Skeletal muscle tissue (tissue), 4 donors: Measurements from ENCODE around the gene RCBTB1. TPM values are rescaled to one million over a fixed set of nuclear protein-coding genes. Genes with fewer than 3 reads are reported as not detected.

ENCODE experiments used
- H3K27ac ChIP-seq: one replicate; pipeline ENCODE4 v1.7.0; 2013; ENCODE audit warnings: mild to moderate bottlenecking, low read depth, low read length, inconsistent platforms
- H3K27me3 ChIP-seq, 3 donors: one replicate each; pipeline ENCODE4 v1.7.0; 2013; ENCODE audit warnings: low read length in 3 of 3; ENCODE audit not compliant: control insufficient read depth in 3 of 3, insufficient read depth in 3 of 3
- H3K36me3 ChIP-seq, 3 donors: one replicate each; pipeline ENCODE4 v1.7.0; 2013; ENCODE audit warnings: low read length in 3 of 3; ENCODE audit not compliant: control insufficient read depth in 3 of 3, insufficient read depth in 3 of 3
- H3K4me1 ChIP-seq, 3 donors: one replicate each; pipeline ENCODE4 v1.7.0; 2013; ENCODE audit warnings: low read length in 3 of 3, mild to moderate bottlenecking in 3 of 3; ENCODE audit not compliant: control insufficient read depth in 3 of 3, insufficient read depth in 3 of 3
- H3K4me3 ChIP-seq, 3 donors: one replicate each; pipeline ENCODE4 v1.7.0; 2013; ENCODE audit warnings: low read length in 3 of 3
- H3K9ac ChIP-seq, 3 donors: one replicate each; pipeline ENCODE4 v1.7.0; 2013; ENCODE audit warnings: low read length in 3 of 3, mild to moderate bottlenecking in 3 of 3, moderate library complexity in 2 of 3, low read depth in 1 of 3
- H3K9me3 ChIP-seq, 3 donors: one replicate each; pipeline ENCODE4 v1.7.0; 2013; ENCODE audit warnings: low read length in 3 of 3; ENCODE audit not compliant: control insufficient read depth in 3 of 3
- total RNA-seq: library from RNA; depleted of rRNA; stranded (reverse); fragments of >200 nt; gene quantifications from one replicate; pipeline ENCODE4 v1.2.3, GENCODE V29; 2014
- donor health status: Osteomylitis.

The RCBTB1 gene
- total RNA-seq, 1 donor from 2014 or later = 9.4 TPM

DNA sequence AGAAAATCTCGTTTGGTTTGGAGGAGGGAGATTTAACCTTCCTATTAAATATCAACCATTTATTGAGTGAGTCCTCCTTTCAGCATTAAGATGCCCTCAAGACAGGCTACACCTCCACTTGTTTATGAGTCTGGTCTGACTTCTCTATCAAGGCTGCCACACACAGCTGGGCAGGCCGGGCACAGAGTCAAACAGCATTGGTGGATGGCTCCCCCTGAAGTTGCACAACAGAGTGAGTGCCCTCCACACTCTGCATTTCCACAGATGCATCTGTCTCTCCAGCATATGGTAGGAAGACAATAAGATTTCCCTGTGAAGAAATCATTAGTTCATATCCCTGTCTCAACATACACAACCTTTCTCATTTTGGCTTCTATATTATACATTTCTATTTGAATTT is 58.2 kb downstream of the RCBTB1 start:
- no peaks in the 10 kb centered on the region for H3K27me3 ChIP-seq
- no peaks in the 10 kb centered on the region for H3K9me3 ChIP-seq
- H3K4me3 ChIP-seq = no peak overlapping the region
- no peak overlapping the region for H3K9ac ChIP-seq
- peaks cover 0 to 7% (median 6%) of the 10 kb centered on the region in 3 donors for H3K36me3 ChIP-seq
- H3K4me1 ChIP-seq = no peaks in the 10 kb centered on the region
- no peak overlapping the region for H3K27ac ChIP-seq

DNA sequence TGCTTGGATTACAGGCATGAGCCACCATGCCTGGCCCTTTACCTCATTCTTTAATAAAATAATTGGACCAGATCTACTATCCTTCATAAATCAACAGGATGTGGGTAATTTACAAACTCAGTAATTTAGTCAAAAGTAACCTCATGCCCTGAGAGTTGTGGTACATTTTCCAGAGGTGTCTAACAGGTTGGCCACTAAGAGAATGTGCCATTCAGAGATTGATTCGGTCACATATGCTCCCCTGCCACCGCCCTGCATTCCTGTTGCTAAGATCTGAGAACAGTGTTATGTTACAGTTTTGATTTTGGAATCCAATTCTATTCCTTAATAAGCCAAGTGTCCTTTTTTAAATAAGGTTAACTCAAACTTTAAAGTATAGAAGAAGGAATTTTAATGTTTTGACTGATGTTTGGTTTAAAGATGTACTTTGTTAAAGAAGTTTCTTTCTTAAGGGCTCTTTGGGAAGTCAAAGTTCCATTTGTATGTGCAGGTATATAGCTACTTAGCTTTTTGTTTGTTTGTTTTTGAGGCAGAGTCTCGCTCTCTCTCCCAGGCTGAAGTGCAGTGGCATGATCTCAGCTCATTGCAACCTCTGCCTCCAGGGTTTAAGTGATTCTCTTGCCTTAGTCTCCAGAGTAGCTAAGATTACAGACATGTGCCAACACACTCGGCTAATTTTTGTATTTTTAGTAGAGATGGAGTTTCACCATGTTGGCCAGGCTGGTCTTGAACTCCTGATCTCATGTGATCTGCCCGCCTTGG is 60.4 kb downstream of the RCBTB1 start:
- H3K4me1 ChIP-seq = no peaks in the 10 kb centered on the region

DNA sequence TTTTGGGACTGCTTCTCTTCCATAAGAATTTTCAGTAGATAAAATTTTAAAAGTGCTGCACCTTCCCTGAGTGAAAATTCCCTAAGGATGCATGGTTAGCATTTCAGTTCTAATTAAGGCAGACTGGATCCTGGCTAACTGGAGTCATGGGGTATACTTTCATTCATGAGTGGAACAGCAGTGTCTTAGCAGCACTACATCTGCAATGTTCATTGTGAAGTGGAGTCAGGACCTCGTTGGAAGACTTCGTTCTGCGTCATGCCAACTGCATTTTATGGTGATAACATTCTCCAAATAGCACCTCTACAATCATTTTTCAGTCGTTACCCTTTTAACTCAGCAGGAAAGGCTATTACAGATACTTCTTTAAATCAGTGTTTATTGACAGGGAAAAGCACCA is 64.1 kb downstream of the RCBTB1 start:
- no peaks in the 10 kb centered on the region for H3K27me3 ChIP-seq
- H3K9me3 ChIP-seq = no peaks in the 10 kb centered on the region
- peaks cover 0 to 14% (median 7%) of the 10 kb centered on the region in 3 donors for H3K36me3 ChIP-seq
- H3K27ac ChIP-seq = no peak overlapping the region
- no peak overlapping the region for H3K4me3 ChIP-seq
- no peaks in the 10 kb centered on the region for H3K4me1 ChIP-seq
- no peak overlapping the region for H3K9ac ChIP-seq

More for the DNA sequence above, 60.4 kb downstream of the RCBTB1 start:
- H3K27ac ChIP-seq = no peak overlapping the region
- H3K36me3 ChIP-seq = peaks cover 0 to 11% (median 11%) of the 10 kb centered on the region in 3 donors
- H3K9me3 ChIP-seq = no peaks in the 10 kb centered on the region
- no peak overlapping the region for H3K4me3 ChIP-seq
- no peaks in the 10 kb centered on the region for H3K27me3 ChIP-seq
- H3K9ac ChIP-seq = no peak overlapping the region

DNA sequence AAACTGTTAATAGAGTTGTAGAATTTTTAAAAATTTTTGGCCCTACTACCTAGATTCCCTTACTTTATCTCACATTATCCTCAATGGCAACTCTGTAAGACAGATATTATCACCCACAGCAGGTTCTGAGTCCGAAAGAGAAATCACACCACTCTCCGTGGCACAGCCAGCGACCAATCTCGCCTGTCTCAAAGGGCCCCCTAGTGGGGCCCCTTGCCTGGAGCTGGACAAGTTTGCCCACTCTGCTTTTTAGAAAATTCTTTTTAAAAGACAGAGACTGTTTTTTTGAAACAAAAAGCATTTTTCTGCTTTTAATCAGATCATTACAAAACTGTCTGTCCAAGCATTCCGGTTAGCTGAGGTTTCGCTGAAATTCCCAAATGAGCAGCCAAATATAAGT is 67.9 kb downstream of the RCBTB1 start:
- H3K27me3 ChIP-seq = no peaks in the 10 kb centered on the region
- no peak overlapping the region for H3K27ac ChIP-seq
- no peak overlapping the region for H3K4me3 ChIP-seq
- H3K36me3 ChIP-seq = peaks cover 12 to 31% (median 30%) of the 10 kb centered on the region in 3 donors
- no peaks in the 10 kb centered on the region for H3K4me1 ChIP-seq
- H3K9ac ChIP-seq = no peak overlapping the region
- no peaks in the 10 kb centered on the region for H3K9me3 ChIP-seq

- Histone ChIP-seq H3K36me3 (peaks cover 12 to 31% (median 23%) of the 10 kb centered on the region in 3 donors), H3K9ac (no peak overlapping the region), H3K27ac (no peak overlapping the region), H3K27me3 (no peaks in the 10 kb centered on the region), H3K4me1 (no peaks in the 10 kb centered on the region), H3K4me3 (no peak overlapping the region), H3K9me3 (no peaks in the 10 kb centered on the region)
Measured at GRCh38 chr13:49516467-49516866, 68.9 kb downstream of the RCBTB1 start.

GRCh38 chr13:49512578-49512977 is 72.8 kb downstream of the RCBTB1 start:
- H3K36me3 ChIP-seq = peaks cover 12 to 27% (median 23%) of the 10 kb centered on the region in 3 donors
- H3K9me3 ChIP-seq = no peaks in the 10 kb centered on the region
- H3K9ac ChIP-seq = no peak overlapping the region
- H3K4me3 ChIP-seq = no peak overlapping the region
- H3K27ac ChIP-seq = no peak overlapping the region
- H3K27me3 ChIP-seq = no peaks in the 10 kb centered on the region
- H3K4me1 ChIP-seq = no peaks in the 10 kb centered on the region

DNA sequence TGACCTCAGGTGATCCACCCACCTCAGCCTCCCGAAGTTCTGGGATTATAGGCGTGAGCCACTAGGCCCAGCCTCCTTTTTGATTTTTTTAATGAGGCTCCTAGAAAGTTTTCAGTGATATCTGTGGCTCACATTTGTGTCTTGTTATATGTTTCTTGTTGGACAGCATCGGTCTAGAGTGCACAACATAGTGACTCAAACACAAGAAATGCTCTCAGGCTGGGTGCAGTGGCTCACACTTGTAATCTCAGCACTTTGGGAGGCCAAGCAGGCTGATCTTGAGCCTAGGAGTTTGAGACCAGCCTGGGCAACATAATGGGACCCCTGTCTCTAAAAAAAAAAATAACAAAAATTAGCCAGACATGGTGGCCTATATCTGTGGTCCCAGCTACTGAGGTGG is 81.4 kb downstream of the RCBTB1 start:
- H3K36me3 ChIP-seq = no peaks in the 10 kb centered on the region
- H3K27ac ChIP-seq = no peak overlapping the region
- H3K9ac ChIP-seq = no peak overlapping the region
- H3K9me3 ChIP-seq = no peaks in the 10 kb centered on the region
- no peak overlapping the region for H3K4me3 ChIP-seq
- H3K27me3 ChIP-seq = no peaks in the 10 kb centered on the region
- peaks cover 0 to 3% (median 2%) of the 10 kb centered on the region in 3 donors for H3K4me1 ChIP-seq

DNA sequence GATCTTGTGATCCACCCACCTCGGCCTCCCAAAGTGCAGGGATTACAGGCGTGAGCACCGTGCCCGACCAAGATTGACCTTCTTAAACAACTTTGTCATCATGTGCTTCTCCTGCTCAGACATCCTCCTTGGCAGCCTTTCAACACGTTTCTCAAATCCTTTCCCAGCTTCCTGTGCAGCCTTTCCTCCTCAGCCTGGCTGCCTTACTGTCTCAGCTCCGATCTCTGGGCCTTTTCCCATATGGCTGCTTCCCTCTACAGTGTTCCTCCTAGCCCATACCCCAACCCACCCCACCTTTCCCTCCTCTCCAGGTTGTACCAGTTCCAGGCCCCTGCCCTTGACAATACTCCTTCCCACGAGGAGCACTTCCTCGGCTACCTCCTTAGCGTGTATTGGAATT is 82.4 kb downstream of the RCBTB1 start:
- H3K36me3 ChIP-seq = no peaks in the 10 kb centered on the region
- no peak overlapping the region for H3K9ac ChIP-seq
- peaks cover 0 to 3% (median 2%) of the 10 kb centered on the region in 3 donors for H3K4me1 ChIP-seq
- H3K27me3 ChIP-seq = no peaks in the 10 kb centered on the region
- no peak overlapping the region for H3K4me3 ChIP-seq
- H3K27ac ChIP-seq = no peak overlapping the region
- no peaks in the 10 kb centered on the region for H3K9me3 ChIP-seq

GRCh38 chr13:49499889-49500660 is 85.3 kb downstream of the RCBTB1 start:
- Histone ChIP-seq H3K27me3 (no peaks in the 10 kb centered on the region), H3K4me3 (no peak overlapping the region), H3K36me3 (no peaks in the 10 kb centered on the region), H3K4me1 (peaks cover 3 to 6% (median 5%) of the 10 kb centered on the region in 3 donors), H3K9ac (no peak overlapping the region), H3K9me3 (no peaks in the 10 kb centered on the region), H3K27ac (no peak overlapping the region)

DNA sequence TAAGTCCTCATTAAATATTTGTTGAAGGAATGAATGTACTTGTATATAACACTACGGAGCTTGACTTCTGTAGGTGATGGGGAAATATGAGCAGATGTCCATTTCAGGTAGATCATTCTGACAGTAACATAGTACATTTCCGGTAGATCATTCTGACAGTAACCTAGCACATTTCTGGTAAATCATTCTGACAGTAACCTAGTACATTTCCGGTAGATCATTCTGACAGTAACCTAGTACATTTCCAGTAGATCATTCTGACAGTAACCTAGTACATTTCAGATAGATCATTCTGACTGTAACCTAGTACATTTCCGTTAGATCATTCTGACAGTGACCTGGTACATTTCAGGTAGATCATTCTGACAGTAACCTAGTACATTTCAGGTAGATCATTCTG is 87.2 kb downstream of the RCBTB1 start:
- H3K9ac ChIP-seq = no peak overlapping the region
- H3K27ac ChIP-seq = no peak overlapping the region
- H3K27me3 ChIP-seq = no peaks in the 10 kb centered on the region
- no peaks in the 10 kb centered on the region for H3K9me3 ChIP-seq
- peaks cover 5 to 9% (median 8%) of the 10 kb centered on the region in 3 donors for H3K4me1 ChIP-seq
- H3K36me3 ChIP-seq = no peaks in the 10 kb centered on the region
- no peak overlapping the region for H3K4me3 ChIP-seq
